DOHH2 (cell line): ENCODE results near the gene IFT57.

Source experiments
- H3F3A ChIP-seq: fragments of 200-600 bp; sonication (generic), shearing (Covaris generic); 2 replicates; pipeline ENCODE4 v1.6.0; 2016; ENCODE audit warnings: antibody characterized with exemption, mild to moderate bottlenecking; ENCODE audit not compliant: control insufficient read depth, insufficient read depth
- H3K27ac ChIP-seq: fragments of 200-600 bp; sonication (generic); 2 replicates; pipeline ENCODE4 v1.5.1; 2014; ENCODE audit warnings: low read depth, mild to moderate bottlenecking, low read length, moderate library complexity
- H3K27me3 ChIP-seq: fragments of 200-600 bp; sonication (generic); 2 replicates; pipeline ENCODE4 v1.6.1; 2014; ENCODE audit warnings: mild to moderate bottlenecking, low read length, mixed read lengths; ENCODE audit not compliant: control insufficient read depth
- H3K36me3 ChIP-seq: fragments of 200-600 bp; sonication (generic); 2 replicates; pipeline ENCODE4 v1.6.1; 2014; ENCODE audit warnings: mild to moderate bottlenecking, low read length, moderate library complexity, mixed read lengths; ENCODE audit not compliant: control insufficient read depth
- H3K4me1 ChIP-seq: fragments of 200-600 bp; sonication (generic); 2 replicates; pipeline ENCODE4 v1.6.1; 2014; ENCODE audit warnings: mild to moderate bottlenecking, low read length, mixed read lengths; ENCODE audit not compliant: control insufficient read depth
- H3K4me2 ChIP-seq: fragments of 200-600 bp; sonication (generic); 2 replicates; pipeline ENCODE4 v1.6.0; 2014; ENCODE audit warnings: mild to moderate bottlenecking, low read length, moderate library complexity
- H3K4me3 ChIP-seq: fragments of 200-600 bp; sonication (generic); 2 replicates; pipeline ENCODE4 v1.5.1; 2014; ENCODE audit warnings: mild to moderate bottlenecking, low read length, mixed read lengths
- H3K79me2 ChIP-seq: fragments of 200-600 bp; sonication (generic); 2 replicates; pipeline ENCODE4 v1.6.1; 2014; ENCODE audit warnings: mild to moderate bottlenecking, low read length, mixed read lengths; ENCODE audit not compliant: control insufficient read depth
- H3K9me2 ChIP-seq: fragments of 200-600 bp; sonication (generic); replicated peaks from 2 replicates; pipeline ENCODE4 v1.6.1; 2014; ENCODE audit warnings: mild to moderate bottlenecking, low read length, mixed read lengths; ENCODE audit not compliant: control insufficient read depth
- H3K9me3 ChIP-seq: fragments of 200-600 bp; sonication (generic); 2 replicates; pipeline ENCODE4 v1.6.1; 2014; ENCODE audit warnings: antibody characterized with exemption, low read length, mixed read lengths; ENCODE audit not compliant: control insufficient read depth, insufficient read depth
- H4K20me1 ChIP-seq: fragments of 200-600 bp; sonication (generic); 2 replicates; pipeline ENCODE4 v1.6.0; 2014; ENCODE audit warnings: low read depth, mild to moderate bottlenecking, antibody characterized with exemption, low read length, moderate library complexity; ENCODE audit not compliant: control insufficient read depth, insufficient read depth
- CTCF ChIP-seq: fragments of 200-600 bp; sonication (generic); IDR thresholded peaks from one replicate; pipeline ENCODE4 v1.5.1; 2014; ENCODE audit warnings: antibody characterized with exemption, mild to moderate bottlenecking, low read depth, low read length; ENCODE audit not compliant: poor library complexity, severe bottlenecking
- EZH2phosphoT487 ChIP-seq: fragments of 200-600 bp; sonication (generic); IDR thresholded peaks from 2 replicates; pipeline ENCODE4 v1.6.1; 2017; ENCODE audit warnings: borderline replicate concordance, mild to moderate bottlenecking, antibody characterized with exemption, low read length, moderate library complexity, mixed read lengths

IFT57 gene

DNA sequence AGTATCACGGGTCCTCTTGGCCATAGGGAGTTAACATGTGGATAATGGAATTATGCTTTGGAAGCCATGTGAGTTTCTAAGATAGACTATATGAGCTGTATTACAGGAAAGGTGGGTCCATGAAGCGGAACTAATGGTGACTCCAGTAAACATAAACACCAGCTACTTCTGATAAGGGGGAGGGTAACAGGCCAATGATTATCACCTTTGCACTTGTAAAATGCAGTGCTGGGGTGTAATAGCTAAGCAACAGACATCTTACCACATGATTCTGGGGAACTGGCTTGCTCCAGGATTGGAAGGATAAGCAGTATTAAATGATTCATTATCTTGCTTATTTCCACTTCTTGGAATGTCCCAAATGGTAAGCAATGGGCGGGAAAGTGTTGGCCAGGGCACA lies 70.0 kb downstream of the IFT57 start:
- Histone ChIP-seq H3K4me3 (no peak overlapping the region), H3K4me1 (peaks cover 7% of the 10 kb centered on the region), H3K27me3 (no peaks in the 10 kb centered on the region), H3K4me2 (no peak overlapping the region), H3F3A (no peaks in the 10 kb centered on the region), H3K9me2 (no peaks in the 10 kb centered on the region), H3K36me3 (no peaks in the 10 kb centered on the region), H4K20me1 (no peaks in the 10 kb centered on the region), H3K27ac (no peak overlapping the region), H3K79me2 (no peaks in the 10 kb centered on the region), H3K9me3 (no peaks in the 10 kb centered on the region)
- TF ChIP-seq EZH2phosphoT487 (no peak), CTCF (no peak)

GRCh38 chr3:108150200-108150599 lies 72.0 kb downstream of the IFT57 start:
- Histone ChIP-seq H3K4me2 (no peak overlapping the region), H3K9me3 (no peaks in the 10 kb centered on the region), H3K4me3 (no peak overlapping the region), H3K36me3 (no peaks in the 10 kb centered on the region), H3F3A (no peaks in the 10 kb centered on the region), H4K20me1 (no peaks in the 10 kb centered on the region), H3K4me1 (peaks cover 7% of the 10 kb centered on the region), H3K9me2 (no peaks in the 10 kb centered on the region), H3K79me2 (no peaks in the 10 kb centered on the region), H3K27ac (no peak overlapping the region), H3K27me3 (no peaks in the 10 kb centered on the region)
- TF ChIP-seq EZH2phosphoT487 (no peak), CTCF (no peak)

DNA sequence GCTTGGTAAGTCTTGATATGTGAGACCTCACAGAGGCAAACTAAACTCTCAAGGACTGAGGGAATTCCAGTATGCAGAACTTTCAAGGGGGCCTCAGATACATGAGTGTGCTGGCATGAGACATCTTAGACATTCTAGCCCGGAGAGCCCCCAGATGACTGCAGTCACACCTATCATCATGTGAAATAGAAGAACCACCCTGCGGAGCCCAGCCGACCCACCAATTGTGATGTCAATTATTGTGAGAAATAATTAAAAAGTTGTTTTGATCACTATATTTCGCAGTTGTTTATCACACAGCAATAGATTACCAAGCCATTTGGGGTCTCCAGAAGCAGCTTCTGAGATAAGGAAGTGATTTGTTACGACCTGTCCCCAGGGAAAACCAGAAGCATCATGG lies 76.1 kb downstream of the IFT57 start:
- Histone ChIP-seq H3K9me2 (no peaks in the 10 kb centered on the region), H3K79me2 (no peaks in the 10 kb centered on the region), H3K27me3 (no peaks in the 10 kb centered on the region), H3K4me2 (no peak overlapping the region), H3K4me3 (no peak overlapping the region), H4K20me1 (no peaks in the 10 kb centered on the region), H3K36me3 (no peaks in the 10 kb centered on the region), H3K4me1 (no peaks in the 10 kb centered on the region; the same call in 1 of the 2 replicates), H3K27ac (no peak overlapping the region), H3K9me3 (no peaks in the 10 kb centered on the region), H3F3A (no peaks in the 10 kb centered on the region; the same call in 1 of the 2 replicates)
- TF ChIP-seq EZH2phosphoT487: no peak
- no peak for TF ChIP-seq CTCF

GRCh38 chr3:108145578-108145977 lies 76.6 kb downstream of the IFT57 start:
- Histone ChIP-seq H3K4me2 (no peak overlapping the region), H3K4me1 (no peaks in the 10 kb centered on the region; the same call in 1 of the 2 replicates), H3K27me3 (no peaks in the 10 kb centered on the region), H4K20me1 (no peaks in the 10 kb centered on the region), H3K9me3 (no peaks in the 10 kb centered on the region), H3K79me2 (no peaks in the 10 kb centered on the region), H3K27ac (no peak overlapping the region), H3F3A (no peaks in the 10 kb centered on the region; the same call in 1 of the 2 replicates), H3K36me3 (no peaks in the 10 kb centered on the region), H3K9me2 (no peaks in the 10 kb centered on the region), H3K4me3 (no peak overlapping the region)
- TF ChIP-seq EZH2phosphoT487 (no peak), CTCF (no peak)
